ENCODE data around the gene CNST. TPM values are rescaled to one million over a fixed set of nuclear protein-coding genes. Genes with fewer than 3 reads are reported as not detected.

The CNST gene
- total RNA-seq, 1 experiment from 2014 or later, result 19.8 TPM

DNA sequence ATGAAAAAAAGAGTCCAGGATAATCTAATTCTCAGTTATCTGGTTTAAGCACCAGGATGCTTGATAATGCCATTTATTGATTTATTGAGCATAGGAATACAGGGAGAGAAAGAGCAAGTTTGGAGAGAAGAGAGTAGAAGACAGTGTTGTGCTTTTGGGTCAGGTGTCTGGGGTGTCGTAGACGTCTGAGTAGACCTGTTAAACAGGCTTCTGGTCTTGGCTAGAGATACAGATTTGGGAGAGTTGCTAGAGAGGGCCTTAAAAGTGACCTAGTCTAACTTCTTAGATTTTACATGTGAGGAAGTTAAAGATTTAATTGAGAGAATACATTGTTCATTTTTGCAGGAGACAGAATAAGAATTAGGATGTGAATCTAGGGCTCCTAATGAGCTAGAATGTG, 34.3 kb downstream of the CNST start:
- no peak overlapping the region for H2AFZ ChIP-seq (ENCODE audit: low read length)
- H3K9me3 Mint-ChIP-seq, result no peaks in the 10 kb centered on the region
- H4K91ac ChIP-seq (ENCODE audit: insufficient read length, low read depth, low read length), result no peak overlapping the region
- H2BK120ac ChIP-seq (ENCODE audit: low read depth, low read length, poor library complexity, severe bottlenecking), result no peak overlapping the region
- no peak overlapping the region for H3K14ac ChIP-seq (ENCODE audit: insufficient read depth, low read length)
- no peak overlapping the region for H3K9ac ChIP-seq (ENCODE audit: extremely low read depth, insufficient read length, low read length)
- no peak overlapping the region for H3K27ac Mint-ChIP-seq
- no peak overlapping the region for H4K8ac ChIP-seq (replicated peaks; ENCODE audit: insufficient read length, low read depth, low read length)
- no peak overlapping the region for H4K5ac ChIP-seq (ENCODE audit: insufficient read length, low read depth, low read length)
- no peaks in the 10 kb centered on the region for H3K4me1 ChIP-seq (ENCODE audit: insufficient read depth, low read length)
- H3K79me1 ChIP-seq (ENCODE audit: insufficient read depth, low read depth, low read length, poor library complexity, severe bottlenecking), result no peaks in the 10 kb centered on the region
- no peak overlapping the region for H3T11ph ChIP-seq (ENCODE audit: low read length)
- WGBS (ENCODE audit: extremely low coverage, insufficient read length, low lambda C conversion rate), result no CpG with 5 or more reads among the region's 2 CpGs
- H2BK5ac ChIP-seq (ENCODE audit: insufficient read length, low read length), result no peak overlapping the region
- H3K27ac ChIP-seq (ENCODE audit: insufficient read length, low read depth, low read length), result no peak overlapping the region
- H3K4me1 Mint-ChIP-seq, result no peaks in the 10 kb centered on the region
- no peak overlapping the region for H3K18ac ChIP-seq (ENCODE audit: insufficient read length, low read depth, low read length)
- no peaks in the 10 kb centered on the region for H3K9me3 ChIP-seq (ENCODE audit: control insufficient read depth, low read depth, low read length)
- H3K4me2 ChIP-seq (ENCODE audit: insufficient read depth, insufficient read length, low read length), result no peak overlapping the region
- H3K79me2 ChIP-seq (ENCODE audit: insufficient read depth, low read length), result no peaks in the 10 kb centered on the region
- no peak overlapping the region for H3K56ac ChIP-seq (ENCODE audit: insufficient read length, low read depth, low read length)
- H2BK12ac ChIP-seq (ENCODE audit: insufficient read length, low read depth, low read length), result no peak overlapping the region
- H3K27me3 Mint-ChIP-seq (ENCODE audit: low read depth), result no peaks in the 10 kb centered on the region
- H3K36me3 Mint-ChIP-seq (ENCODE audit: insufficient read depth in 1 of 3, low read depth in 3 of 3), result peaks cover 0 to 8% (median 5%) of the 10 kb centered on the region in 3 experiments; a peak in 4 of 7 replicates
- no peaks in the 10 kb centered on the region for H3K23me2 ChIP-seq (ENCODE audit: insufficient read length, low read depth, low read length, poor library complexity, severe bottlenecking)
- no peaks in the 10 kb centered on the region for H3K27me3 ChIP-seq (ENCODE audit: insufficient read depth, low read length)
- no peak overlapping the region for H2AK5ac ChIP-seq (ENCODE audit: insufficient read length, low read length)
- TF ChIP-seq CTCF (conservative IDR thresholded peaks at IDR 0.05), result no peak
- no peak overlapping the region for H2BK20ac ChIP-seq (ENCODE audit: low read depth, low read length, poor library complexity, severe bottlenecking)
- no peaks in the 10 kb centered on the region for H4K20me1 ChIP-seq (ENCODE audit: control insufficient read depth, insufficient read depth, insufficient read length)
- DNase-seq, result no peak
- H3K4me3 Mint-ChIP-seq, result no peak overlapping the region
- no peak overlapping the region for H2BK15ac ChIP-seq (ENCODE audit: low read depth, low read length)
- H3K23ac ChIP-seq (ENCODE audit: insufficient read length, low read depth, low read length), result no peak overlapping the region
- no peak overlapping the region for H3K4ac ChIP-seq (ENCODE audit: low read depth, low read length)
